Measurements from ENCODE around the gene QRSL1.

- TF ChIP-seq CTCF (IDR thresholded peaks at IDR 0.05) (no peak), EP300 (IDR thresholded peaks at IDR 0.05; ENCODE audit: low read depth) (no peak)
Observed at GRCh38 chr6:106618324-106618723, 11.1 kb upstream of the QRSL1 start.
